ENCODE results near the gene CEP162. TPM values are rescaled to one million over a fixed set of nuclear protein-coding genes. Genes with fewer than 3 reads are reported as not detected.
A peak's percentile ranks its signal among the peaks of the same experiment; 100 is the strongest.

The CEP162 gene
- polyA plus RNA-seq, result 9.4 TPM
- long read RNA-seq, donor 1, result 0 reads
- long read RNA-seq, donor 2, result 0 reads
- long read RNA-seq, donor 3, result 0 reads
- long read RNA-seq, donor 4, result 0 reads
- long read RNA-seq, donor 5, result 0 reads
- long read RNA-seq, donor 6, partial matches to known transcripts, result 0 of 1 reads
- long read RNA-seq, donor 6, other reads (novel, unspliced or antisense), result 0 of 1 reads
- long read RNA-seq, donor 7, result 0 reads
- long read RNA-seq, donor 8, result 0 reads
- long read RNA-seq, donor 9, result 0 reads
- long read RNA-seq, donor 10, result 0 reads
- long read RNA-seq, donor 11, partial matches to known transcripts, result 0 of 1 reads
- long read RNA-seq, donor 11, other reads (novel, unspliced or antisense), result 0 of 1 reads

DNA sequence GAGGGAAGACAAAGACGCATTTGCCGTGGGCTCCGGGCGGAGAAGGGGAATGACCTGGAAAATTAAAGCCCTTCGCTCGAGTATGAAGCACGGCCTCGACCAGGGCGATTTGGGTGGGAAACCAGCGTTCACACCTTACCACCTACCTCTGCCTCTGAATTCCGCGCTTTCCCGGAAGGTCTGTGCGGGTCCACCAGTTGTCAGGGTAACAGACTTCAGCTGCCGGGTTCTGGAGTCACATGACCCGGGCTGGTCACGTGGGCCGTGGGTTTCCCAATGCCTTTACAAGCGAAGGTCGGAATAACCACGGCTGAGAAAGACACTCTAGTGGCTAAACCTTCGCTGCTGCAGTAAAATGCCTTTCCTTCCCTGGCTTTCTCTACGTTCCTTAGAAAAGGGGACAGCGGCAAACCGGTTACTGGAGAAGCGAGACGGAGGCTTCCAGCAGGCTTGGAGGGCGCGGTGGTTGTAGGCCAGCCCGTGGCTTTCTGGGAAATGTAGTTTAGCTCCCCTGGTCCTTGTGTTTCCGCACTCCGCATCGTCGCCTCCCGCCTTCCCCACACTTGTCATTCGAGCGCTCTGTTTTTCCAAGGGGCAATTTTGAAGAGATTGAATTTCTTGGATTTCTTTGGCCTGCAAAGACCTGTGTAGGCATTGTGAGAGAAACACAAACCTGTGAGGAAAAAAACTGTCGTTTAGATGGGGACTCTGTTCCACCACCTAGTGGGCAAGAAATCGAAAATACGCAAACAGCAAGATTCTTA is at the start of gene CEP162:
CEP162 (minus strand) TSS at position 210 of the 764 bp plus-strand sequence. CDS start 1,250 bp downstream, outside the sequence.
- DNase-seq, result peak; percentile 90 to 96

DNA sequence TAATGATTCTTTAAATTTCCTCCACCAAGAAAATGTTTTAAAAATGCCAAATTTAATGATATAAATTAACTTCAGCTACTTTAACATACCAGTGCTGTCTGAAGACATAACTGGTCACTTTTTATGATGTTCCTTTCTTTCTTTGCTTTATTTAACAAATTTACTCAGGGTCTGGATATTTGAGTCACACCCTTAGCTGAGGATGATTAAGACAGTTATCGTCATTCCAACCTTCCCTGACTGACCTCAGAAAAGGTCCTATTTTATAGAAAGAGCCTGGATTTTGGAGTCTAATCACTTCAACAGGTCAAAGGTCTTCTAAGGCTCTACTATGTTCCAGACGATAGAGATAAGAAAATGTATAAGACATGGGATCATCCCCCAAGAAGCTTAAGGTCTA is 47.4 kb upstream of the CEP162 start:
- 60% methylated on average over 2 of the region's 2 CpGs for WGBS (ENCODE audit: insufficient coverage, low lambda C conversion rate)
- Histone ChIP-seq H3K27ac (ENCODE audit: low read length) (no peak overlapping the region), H3K4me1 (ENCODE audit: control insufficient read depth, insufficient read depth, low read length) (peaks cover 11% of the 10 kb centered on the region), H3K27me3 (ENCODE audit: control insufficient read depth, insufficient read depth, low read length) (no peaks in the 10 kb centered on the region), H3K9me3 (ENCODE audit: control insufficient read depth, low read depth, low read length) (no peaks in the 10 kb centered on the region), H3K36me3 (ENCODE audit: control insufficient read depth, insufficient read depth, low read length) (no peaks in the 10 kb centered on the region), H3K4me3 (ENCODE audit: low read length) (no peak overlapping the region)
- DNase-seq, result no peak

More for the DNA sequence above, at the start of gene CEP162:
- Histone ChIP-seq H3K9me3 (ENCODE audit: control insufficient read depth, low read depth, low read length) (no peaks in the 10 kb centered on the region), H3K27ac (ENCODE audit: low read length) (peak within 1 kb of the TSS; percentile 77), H3K36me3 (ENCODE audit: control insufficient read depth, insufficient read depth, low read length) (no peaks in the 10 kb centered on the region), H3K4me1 (ENCODE audit: control insufficient read depth, insufficient read depth, low read length) (no peaks in the 10 kb centered on the region), H3K4me3 (ENCODE audit: low read length) (peak within 1 kb of the TSS; percentile 82), H3K27me3 (ENCODE audit: control insufficient read depth, insufficient read depth, low read length) (no peaks in the 10 kb centered on the region)
- WGBS (ENCODE audit: insufficient coverage, low lambda C conversion rate), result 0% methylated on average over 2 of the region's 40 CpGs

DNA sequence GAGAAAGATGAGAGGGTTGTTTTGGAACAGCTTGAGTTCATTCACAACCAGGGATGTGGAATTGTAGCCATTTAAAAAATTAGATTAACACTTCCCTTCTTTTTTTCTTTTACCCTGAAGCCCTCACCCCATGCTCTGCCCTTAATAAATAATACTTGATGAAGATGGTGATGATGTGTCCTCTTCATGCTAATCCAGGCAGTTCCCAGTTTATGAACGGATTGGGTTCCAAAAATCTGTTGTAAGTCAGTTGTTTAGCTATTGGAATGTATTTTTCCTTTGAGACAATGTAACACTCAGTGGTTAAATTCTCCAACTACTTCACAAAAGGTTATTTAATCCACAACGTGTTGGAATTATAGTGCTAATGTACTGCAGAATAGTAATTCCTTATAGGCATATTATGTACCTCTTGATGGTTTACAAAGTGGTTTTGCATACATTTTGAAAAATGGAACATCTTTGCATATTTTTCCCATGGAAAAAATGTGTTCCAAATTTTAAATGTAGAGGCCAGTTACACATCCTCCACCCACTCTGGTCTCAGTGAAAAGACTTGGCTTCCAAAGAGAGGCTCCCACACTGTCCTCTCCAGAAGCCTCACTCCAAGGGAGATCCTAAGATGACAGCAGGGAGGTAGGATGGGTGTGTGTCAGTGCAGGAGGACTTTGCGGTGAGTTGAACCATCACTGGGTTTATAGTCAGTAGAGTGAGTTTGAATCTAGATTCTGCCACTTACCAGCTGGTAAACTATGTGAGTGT is 45.8 kb upstream of the CEP162 start:
- WGBS (ENCODE audit: insufficient coverage, low lambda C conversion rate), result no CpG with 5 or more reads among the region's 3 CpGs
- no peaks in the 10 kb centered on the region for H3K27me3 ChIP-seq (ENCODE audit: control insufficient read depth, insufficient read depth, low read length)
- no peak overlapping the region for H3K4me3 ChIP-seq (ENCODE audit: low read length)
- H3K27ac ChIP-seq (ENCODE audit: low read length), result no peak overlapping the region
- no peak for DNase-seq
- peaks cover 13% of the 10 kb centered on the region for H3K4me1 ChIP-seq (ENCODE audit: control insufficient read depth, insufficient read depth, low read length)
- H3K36me3 ChIP-seq (ENCODE audit: control insufficient read depth, insufficient read depth, low read length), result no peaks in the 10 kb centered on the region
- H3K9me3 ChIP-seq (ENCODE audit: control insufficient read depth, low read depth, low read length), result no peaks in the 10 kb centered on the region

- peaks cover 13% of the 10 kb centered on the region for H3K4me1 ChIP-seq (ENCODE audit: control insufficient read depth, insufficient read depth, low read length)
- no peaks in the 10 kb centered on the region for H3K36me3 ChIP-seq (ENCODE audit: control insufficient read depth, insufficient read depth, low read length)
- 100% methylated on average over 1 of the region's 1 CpG for WGBS (ENCODE audit: insufficient coverage, low lambda C conversion rate)
- H3K9me3 ChIP-seq (ENCODE audit: control insufficient read depth, low read depth, low read length), result no peaks in the 10 kb centered on the region
- H3K27me3 ChIP-seq (ENCODE audit: control insufficient read depth, insufficient read depth, low read length), result no peaks in the 10 kb centered on the region
- no peak overlapping the region for H3K27ac ChIP-seq (ENCODE audit: low read length)
- no peak overlapping the region for H3K4me3 ChIP-seq (ENCODE audit: low read length)
- no peak for DNase-seq
Measured at GRCh38 chr6:84272298-84272697, 44.9 kb upstream of the CEP162 start.

- Histone ChIP-seq H3K27me3 (ENCODE audit: control insufficient read depth, insufficient read depth, low read length) (no peaks in the 10 kb centered on the region), H3K4me3 (ENCODE audit: low read length) (no peak overlapping the region), H3K36me3 (ENCODE audit: control insufficient read depth, insufficient read depth, low read length) (no peaks in the 10 kb centered on the region), H3K27ac (ENCODE audit: low read length) (no peak overlapping the region), H3K4me1 (ENCODE audit: control insufficient read depth, insufficient read depth, low read length) (peaks cover 13% of the 10 kb centered on the region), H3K9me3 (ENCODE audit: control insufficient read depth, low read depth, low read length) (no peaks in the 10 kb centered on the region)
- DNase-seq, result no peak
Measured at GRCh38 chr6:84271061-84271716, 43.7 kb upstream of the CEP162 start.

- H3K4me1 ChIP-seq (ENCODE audit: control insufficient read depth, insufficient read depth, low read length), result peaks cover 13% of the 10 kb centered on the region
- no peak overlapping the region for H3K4me3 ChIP-seq (ENCODE audit: low read length)
- no CpG with 5 or more reads among the region's 6 CpGs for WGBS (ENCODE audit: insufficient coverage, low lambda C conversion rate)
- no peaks in the 10 kb centered on the region for H3K36me3 ChIP-seq (ENCODE audit: control insufficient read depth, insufficient read depth, low read length)
- no peaks in the 10 kb centered on the region for H3K9me3 ChIP-seq (ENCODE audit: control insufficient read depth, low read depth, low read length)
- H3K27ac ChIP-seq (ENCODE audit: low read length), result peak overlapping the region; percentile 40
- DNase-seq, result peak; percentile 71 to 90
- H3K27me3 ChIP-seq (ENCODE audit: control insufficient read depth, insufficient read depth, low read length), result no peaks in the 10 kb centered on the region
Measured at GRCh38 chr6:84269947-84270733, 42.7 kb upstream of the CEP162 start.

DNA sequence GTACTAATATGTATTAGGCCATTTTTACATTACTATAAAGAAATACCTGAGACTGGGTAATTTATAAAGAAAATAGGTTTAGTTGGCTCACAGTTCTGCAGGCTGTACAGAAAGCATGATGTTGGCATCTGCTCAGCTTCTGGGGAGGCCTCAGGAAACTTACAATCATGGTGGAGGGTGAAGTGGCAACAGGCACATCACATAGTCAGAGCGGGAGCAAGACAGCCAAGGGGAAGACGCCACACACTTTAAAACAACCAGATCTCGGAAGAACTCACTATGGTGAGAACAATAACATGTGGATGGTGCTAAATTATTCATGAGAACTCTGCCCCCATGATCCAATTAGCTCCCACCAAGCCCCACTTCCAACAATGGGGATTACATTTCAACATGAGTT is 41.3 kb upstream of the CEP162 start:
- peaks cover 13% of the 10 kb centered on the region for H3K4me1 ChIP-seq (ENCODE audit: control insufficient read depth, insufficient read depth, low read length)
- no CpG with 5 or more reads among the region's 3 CpGs for WGBS (ENCODE audit: insufficient coverage, low lambda C conversion rate)
- no peaks in the 10 kb centered on the region for H3K36me3 ChIP-seq (ENCODE audit: control insufficient read depth, insufficient read depth, low read length)
- no peak overlapping the region for H3K4me3 ChIP-seq (ENCODE audit: low read length)
- no peak for DNase-seq
- no peaks in the 10 kb centered on the region for H3K9me3 ChIP-seq (ENCODE audit: control insufficient read depth, low read depth, low read length)
- no peaks in the 10 kb centered on the region for H3K27me3 ChIP-seq (ENCODE audit: control insufficient read depth, insufficient read depth, low read length)
- no peak overlapping the region for H3K27ac ChIP-seq (ENCODE audit: low read length)

DNA sequence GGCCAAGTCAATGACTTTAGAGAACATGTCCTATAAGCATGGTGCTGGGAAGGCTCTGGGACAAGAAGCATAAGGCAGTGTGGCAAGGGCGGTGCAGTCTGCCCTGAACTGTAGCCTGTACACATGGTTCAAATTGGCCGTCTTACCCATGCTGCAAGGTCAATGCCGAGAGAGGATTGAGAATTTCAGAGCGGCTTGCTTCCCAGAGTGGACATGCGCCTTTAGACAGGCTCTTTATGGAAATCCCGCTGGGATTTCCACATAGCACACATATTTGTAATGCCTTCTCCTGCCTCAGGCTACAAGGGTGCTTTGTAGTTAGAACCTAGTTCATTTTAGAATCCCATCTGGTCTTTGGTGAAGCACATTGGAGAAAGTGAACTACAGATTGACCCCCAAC is 36.1 kb upstream of the CEP162 start:
- Histone ChIP-seq H3K4me1 (ENCODE audit: control insufficient read depth, insufficient read depth, low read length) (no peaks in the 10 kb centered on the region), H3K36me3 (ENCODE audit: control insufficient read depth, insufficient read depth, low read length) (no peaks in the 10 kb centered on the region), H3K9me3 (ENCODE audit: control insufficient read depth, low read depth, low read length) (no peaks in the 10 kb centered on the region), H3K4me3 (ENCODE audit: low read length) (no peak overlapping the region), H3K27ac (ENCODE audit: low read length) (no peak overlapping the region), H3K27me3 (ENCODE audit: control insufficient read depth, insufficient read depth, low read length) (no peaks in the 10 kb centered on the region)
- WGBS (ENCODE audit: insufficient coverage, low lambda C conversion rate), result no CpG with 5 or more reads among the region's 6 CpGs
- no peak for DNase-seq

DNA sequence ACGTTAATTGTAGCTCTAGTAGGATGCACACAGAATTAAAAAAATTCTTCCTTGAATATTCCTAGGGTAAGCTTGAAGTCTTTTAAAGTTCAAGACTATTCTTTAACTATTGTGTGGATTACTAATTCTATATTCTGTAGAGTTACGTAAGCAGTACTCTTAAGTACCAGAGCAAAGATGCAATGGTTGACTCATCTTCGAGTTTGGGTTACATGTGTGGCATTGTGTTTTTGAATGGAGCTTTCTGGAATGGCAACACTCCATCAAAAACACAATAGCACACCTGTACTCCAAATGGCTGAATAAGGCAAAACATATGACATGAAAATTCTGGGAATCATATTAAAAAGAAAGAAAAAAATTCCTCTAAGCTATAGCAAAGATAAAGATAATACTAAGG is 33.5 kb upstream of the CEP162 start:
- no peaks in the 10 kb centered on the region for H3K36me3 ChIP-seq (ENCODE audit: control insufficient read depth, insufficient read depth, low read length)
- H3K4me3 ChIP-seq (ENCODE audit: low read length), result no peak overlapping the region
- H3K27me3 ChIP-seq (ENCODE audit: control insufficient read depth, insufficient read depth, low read length), result no peaks in the 10 kb centered on the region
- H3K9me3 ChIP-seq (ENCODE audit: control insufficient read depth, low read depth, low read length), result no peaks in the 10 kb centered on the region
- DNase-seq, result no peak
- no peak overlapping the region for H3K27ac ChIP-seq (ENCODE audit: low read length)
- H3K4me1 ChIP-seq (ENCODE audit: control insufficient read depth, insufficient read depth, low read length), result peaks cover 3% of the 10 kb centered on the region
- 100% methylated on average over 1 of the region's 3 CpGs for whole genome bisulfite sequencing (ENCODE audit: insufficient coverage, low lambda C conversion rate)
